GM12865 (cell line): ENCODE measurements around the gene NTRK3.

Source experiments
- DNase-seq: peaks from one replicate; pipeline ENCODE4 v3.0.0; 2010; ENCODE audit warnings: low read depth
- H3K4me3 ChIP-seq: 2 replicates; pipeline ENCODE4 v1.5.1; 2011; ENCODE audit warnings: mild to moderate bottlenecking, low read depth, low read length, control low read depth
- CTCF ChIP-seq: IDR thresholded peaks from 2 replicates; pipeline ENCODE4 v1.5.1; 2011; ENCODE audit warnings: low read length, control low read depth, low read depth, inconsistent platforms; ENCODE audit not compliant: insufficient read depth; ENCODE audit errors: missing control alignments

NTRK3 gene

GRCh38 chr15:87871258-87871681 lies 385.3 kb downstream of the NTRK3 start:
- no peak overlapping the region for H3K4me3 ChIP-seq
- TF ChIP-seq CTCF: no peak
- no peak for DNase-seq

GRCh38 chr15:87866961-87867360 lies 389.6 kb downstream of the NTRK3 start:
- TF ChIP-seq CTCF: no peak
- H3K4me3 ChIP-seq: no peak overlapping the region
- DNase-seq: no peak

GRCh38 chr15:87863152-87863551 lies 393.4 kb downstream of the NTRK3 start:
- no peak overlapping the region for H3K4me3 ChIP-seq
- TF ChIP-seq CTCF: no peak
- no peak for DNase-seq

- H3K4me3 ChIP-seq: no peak overlapping the region
- TF ChIP-seq CTCF: no peak
- DNase-seq: no peak
Observed at GRCh38 chr15:87860743-87861142, 395.8 kb downstream of the NTRK3 start.

GRCh38 chr15:87858651-87859050 lies 397.9 kb downstream of the NTRK3 start:
- no peak for TF ChIP-seq CTCF
- DNase-seq: no peak
- no peak overlapping the region for H3K4me3 ChIP-seq

- no peak for DNase-seq
- no peak for TF ChIP-seq CTCF
- H3K4me3 ChIP-seq: no peak overlapping the region
Observed at GRCh38 chr15:87851497-87851896, 405.0 kb downstream of the NTRK3 start.

GRCh38 chr15:87850916-87851315 lies 405.6 kb downstream of the NTRK3 start:
- DNase-seq: no peak
- TF ChIP-seq CTCF: no peak
- H3K4me3 ChIP-seq: no peak overlapping the region
